HepG2 (cell line): ENCODE measurements around the gene DAZAP1. TPM values are rescaled to one million over a fixed set of nuclear protein-coding genes. Genes with fewer than 3 reads are reported as not detected.

Experiments used
- AKNA ChIP-seq: sonication (generic); formaldehyde crosslinking; IDR thresholded peaks from 2 replicates; pipeline ENCODE4 v1.4.0; 2020; ENCODE audit warnings: missing genetic modification reagents, borderline replicate concordance
- ATF7-NPFF ChIP-seq: sonication (generic); formaldehyde crosslinking; IDR thresholded peaks from 2 replicates; pipeline ENCODE4 v1.8.1; 2023; ENCODE audit warnings: mild to moderate bottlenecking, low read depth, missing genetic modification reagents, moderate library complexity
- ATM ChIP-seq: fragments of 450-650 bp; IDR thresholded peaks from 2 replicates; pipeline ENCODE4 v1.7.1; 2017; ENCODE audit warnings: mild to moderate bottlenecking, borderline replicate concordance
- BRF2 ChIP-seq: sonication (generic); formaldehyde crosslinking; IDR thresholded peaks from 2 replicates; pipeline ENCODE4 v1.8.1; 2022; ENCODE audit warnings: mild to moderate bottlenecking, missing genetic modification reagents
- CCDC6 ChIP-seq: sonication (generic); formaldehyde crosslinking; IDR thresholded peaks from 2 replicates; pipeline ENCODE4 v1.8.1; 2022; ENCODE audit warnings: mild to moderate bottlenecking, missing genetic modification reagents, moderate library complexity
- FOXP1 ChIP-seq, 2 experiments: fragments of 450-650 bp in 1 of 2; IDR thresholded peaks; 2 replicates each; pipeline ENCODE4 v1.6.1; 2017 to 2018; ENCODE audit warnings: antibody characterized with exemption in 1 of 2
- IRX3 ChIP-seq: sonication (generic); formaldehyde crosslinking; IDR thresholded peaks from 2 replicates; pipeline ENCODE4 v1.8.1; 2023; ENCODE audit warnings: mild to moderate bottlenecking, low read depth, missing genetic modification reagents, borderline replicate concordance
- NR2F6 ChIP-seq, 2 experiments: IDR thresholded peaks; 2 replicates each; pipeline ENCODE4 v1.6.1; 2016; ENCODE audit warnings: antibody characterized with exemption in 1 of 2, mild to moderate bottlenecking in 1 of 2
- SNAPC5 ChIP-seq: sonication (generic); formaldehyde crosslinking; IDR thresholded peaks from 2 replicates; pipeline ENCODE4 v1.8.1; 2023; ENCODE audit warnings: mild to moderate bottlenecking, missing genetic modification reagents, borderline replicate concordance
- SP5 ChIP-seq: IDR thresholded peaks from 2 replicates; pipeline ENCODE4 v1.6.1; 2016; ENCODE audit warnings: low read depth, borderline replicate concordance
- THAP11 ChIP-seq: IDR thresholded peaks from 2 replicates; pipeline ENCODE4 v1.6.1; 2016; ENCODE audit warnings: missing biosample characterization, missing genetic modification reagents
- TSC22D2 ChIP-seq: sonication (generic); formaldehyde crosslinking; IDR thresholded peaks from 2 replicates; pipeline ENCODE4 v1.5.1; 2020; ENCODE audit warnings: missing genetic modification reagents, mild to moderate bottlenecking, borderline replicate concordance
- ZBTB2 ChIP-seq: sonication (generic); formaldehyde crosslinking; IDR thresholded peaks from 2 replicates; pipeline ENCODE4 v1.8.0; 2022; ENCODE audit warnings: low read depth, missing genetic modification reagents
- ZBTB25 ChIP-seq: IDR thresholded peaks from 2 replicates; pipeline ENCODE4 v1.6.1; 2018; ENCODE audit warnings: missing genetic modification reagents
- ZMYM4 ChIP-seq: sonication (generic); formaldehyde crosslinking; IDR thresholded peaks from 2 replicates; pipeline ENCODE4 v1.8.1; 2023; ENCODE audit warnings: mild to moderate bottlenecking, missing genetic modification reagents
- ZNF234 ChIP-seq: sonication (generic); formaldehyde crosslinking; conservative IDR thresholded peaks from 2 replicates; pipeline ENCODE4 v1.5.1; 2020; ENCODE audit warnings: mild to moderate bottlenecking, missing genetic modification reagents
- ZNF33A ChIP-seq: sonication (generic); formaldehyde crosslinking; IDR thresholded peaks from 2 replicates; pipeline ENCODE4 v1.5.1; 2020; ENCODE audit warnings: missing genetic modification reagents, mild to moderate bottlenecking, moderate library complexity, borderline replicate concordance
- ZNF33B ChIP-seq: sonication (generic); formaldehyde crosslinking; IDR thresholded peaks from 2 replicates; pipeline ENCODE4 v1.5.1; 2020; ENCODE audit warnings: mild to moderate bottlenecking, missing genetic modification reagents
- ZNF431 ChIP-seq: sonication (generic); formaldehyde crosslinking; IDR thresholded peaks from 2 replicates; pipeline ENCODE4 v1.9.0; 2022; ENCODE audit warnings: missing genetic modification reagents, low read depth, mild to moderate bottlenecking, borderline replicate concordance
- ZNF768 ChIP-seq: sonication (generic); formaldehyde crosslinking; IDR thresholded peaks from 2 replicates; pipeline ENCODE4 v1.4.0; 2020; ENCODE audit warnings: missing genetic modification reagents
- polyA plus RNA-seq, 8 experiments: library from polyadenylated mRNA; depleted of rRNA in 3 of 8; stranded (reverse) in 7 of 8; unstranded in 1 of 8; fragments of >200 nt; fragmentation: Illumina TruSeq in 4 of 8; extraction: Trizol in 4 of 8; gene quantifications; 2 replicates each; pipeline versions ENCODE4 v1.2.1 to v1.2.3, GENCODE V29; 2011 to 2016; ENCODE audit warnings: low read depth in 4 of 8, missing spikeins in 1 of 8, mixed read lengths in 1 of 8; ENCODE audit not compliant: insufficient read depth in 1 of 8
- total RNA-seq, 5 experiments: library from RNA; depleted of rRNA; stranded (reverse); fragments of >200 nt; fragmentation: Illumina TruSeq; extraction: Trizol; gene quantifications; 2 replicates each; pipeline ENCODE4 v1.2.3, GENCODE V29; 2016; ENCODE audit warnings: low read depth in 1 of 5

The DAZAP1 gene
- total and polyA plus RNA-seq, 2 of the 13 experiments (the other 11 are each of a cell fraction or from before 2014, with no cell fraction given): 63.3 to 79.2 TPM

DNA sequence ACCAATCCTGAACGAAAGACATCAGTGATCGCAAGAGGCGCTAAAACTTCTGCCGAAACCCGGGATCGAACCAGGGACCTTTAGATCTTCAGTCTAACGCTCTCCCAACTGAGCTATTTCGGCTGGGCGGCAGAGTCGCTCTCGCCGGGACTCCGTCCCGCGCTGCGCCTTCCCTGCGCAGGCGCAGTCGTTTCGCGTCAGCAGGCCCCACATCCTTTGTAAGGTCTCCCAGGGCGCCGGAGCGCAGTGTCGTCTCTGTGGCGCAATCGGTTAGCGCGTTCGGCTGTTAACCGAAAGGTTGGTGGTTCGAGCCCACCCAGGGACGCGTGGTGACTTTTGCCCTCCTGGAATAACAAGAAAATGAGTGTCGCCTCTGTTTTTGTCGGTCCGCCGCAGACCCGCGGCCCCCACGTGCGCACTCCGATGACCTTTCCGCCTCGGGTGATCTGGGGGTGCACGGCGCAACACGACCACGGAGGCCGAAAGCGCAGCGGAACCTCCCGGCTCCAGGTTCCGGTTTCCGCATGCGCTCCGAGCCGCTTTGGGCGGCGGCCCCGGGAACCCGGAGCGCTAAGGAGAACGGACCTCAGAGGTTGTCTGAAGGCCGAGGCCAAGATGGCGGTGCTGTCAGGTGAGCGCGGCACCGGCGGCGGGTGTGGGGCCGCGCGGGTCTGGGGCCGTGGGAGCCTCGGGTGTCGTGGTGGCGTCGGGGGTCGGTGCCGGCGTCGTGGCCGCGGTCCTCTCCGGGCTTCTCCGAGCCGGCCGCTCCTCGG lies 23.9 kb upstream of the DAZAP1 start, which contains the start of gene NDUFS7 (continued):
- TF ChIP-seq AKNA (CRISPR knock-in tag) (peak; percentile 93; the same call in 1 of the 2 replicates), ZNF33B (CRISPR knock-in tag) (peak; percentile 99), ZBTB2 (CRISPR knock-in tag) (peak; percentile 93), ZNF431 (CRISPR knock-in tag) (no peak), BRF2 (CRISPR knock-in tag) (peak; percentile 95), ZNF768 (CRISPR knock-in tag) (peak; percentile 91), THAP11 (peak; percentile 96), SP5 (CRISPR knock-in tag) (peak; percentile 13; the same call in 1 of the 2 replicates), CCDC6 (CRISPR knock-in tag) (no peak), ZBTB25 (CRISPR knock-in tag) (peak; percentile 99), ZMYM4 (peak; percentile 89), ATM (no peak), IRX3 (peak; percentile 81), SNAPC5 (CRISPR knock-in tag) (0 out of 2 replicates have a peak, but pooled peaks have one; percentile 26), TSC22D2 (peak; percentile 84), ZNF33A (CRISPR knock-in tag) (peak; percentile 94; the same call in 1 of the 2 replicates), NR2F6 (IDR thresholded peaks at IDR 0.05) (peak; percentile 84), NR2F6 (CRISPR knock-in tag; IDR thresholded peaks at IDR 0.05) (peak; percentile 78), ZNF234 (CRISPR knock-in tag) (peak; percentile 97), FOXP1 (IDR thresholded peaks at IDR 0.05) (no peak), FOXP1 (CRISPR knock-in tag; IDR thresholded peaks at IDR 0.05) (peak; percentile 60; the same call in 1 of the 2 replicates), ATF7-NPFF (peak; percentile 86; the same call in 1 of the 2 replicates)
